ENCODE results near the gene MED7.

The MED7 gene

GRCh38 chr5:157107508-157107907 lies 35.2 kb downstream of the MED7 start:
- DNase-seq (ENCODE audit: low spot score) = no peak

DNA sequence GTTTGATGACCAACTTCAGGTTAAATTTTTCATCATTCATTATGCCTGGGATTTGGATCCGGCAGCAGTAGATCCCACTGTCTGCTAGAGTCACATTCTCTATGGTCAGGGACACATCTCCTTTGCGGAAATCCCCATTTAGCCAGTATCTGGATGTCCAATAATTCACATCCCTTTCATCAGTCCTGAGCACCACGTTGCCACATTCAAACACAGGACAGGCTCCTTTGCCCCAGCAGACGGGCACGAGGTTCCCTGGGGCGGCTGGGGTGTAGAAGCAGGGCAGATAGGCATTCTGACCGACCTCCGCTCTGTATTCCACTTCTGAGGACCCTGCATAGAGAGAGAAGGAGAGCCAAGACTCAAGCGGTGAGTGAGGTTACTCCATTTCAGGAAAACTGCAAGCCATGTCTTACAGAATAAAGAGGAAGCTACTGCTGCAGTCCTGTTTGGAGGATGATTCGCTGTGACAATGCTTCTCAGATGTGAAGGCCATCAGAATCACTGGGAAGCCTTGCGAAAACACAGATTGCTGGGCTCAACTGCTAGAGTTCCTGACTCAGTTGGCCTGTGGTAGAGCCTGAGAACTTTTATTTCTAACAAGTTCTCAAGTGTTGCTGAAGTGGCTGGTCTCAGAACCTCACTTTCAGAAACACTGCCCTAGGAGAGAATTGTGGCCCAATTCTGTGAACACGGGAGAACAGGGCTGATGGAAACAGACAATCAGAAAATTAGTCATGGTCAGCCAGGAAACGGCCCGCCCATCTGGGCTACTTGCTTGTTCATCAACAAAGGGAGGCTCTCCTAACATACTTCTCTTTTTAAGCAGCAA lies 35.8 kb downstream of the MED7 start:
- no peak for DNase-seq (ENCODE audit: low spot score)

- no peak for DNase-seq (ENCODE audit: low spot score)
These were observed 42.5 kb downstream of the MED7 start for GRCh38 chr5:157100140-157100679.

GRCh38 chr5:157088342-157088990 lies 54.2 kb downstream of the MED7 start:
- no peak for DNase-seq (ENCODE audit: low spot score)

Data from SK-N-DZ (cell line).